OCI-M1 (cell line): ENCODE data around the gene DCLK1.

Experiments used
- DNase-seq: peaks from one replicate; lab custom pipeline; 2025; lab: John Stamatoyannopoulos, UW

The DCLK1 gene

DNA sequence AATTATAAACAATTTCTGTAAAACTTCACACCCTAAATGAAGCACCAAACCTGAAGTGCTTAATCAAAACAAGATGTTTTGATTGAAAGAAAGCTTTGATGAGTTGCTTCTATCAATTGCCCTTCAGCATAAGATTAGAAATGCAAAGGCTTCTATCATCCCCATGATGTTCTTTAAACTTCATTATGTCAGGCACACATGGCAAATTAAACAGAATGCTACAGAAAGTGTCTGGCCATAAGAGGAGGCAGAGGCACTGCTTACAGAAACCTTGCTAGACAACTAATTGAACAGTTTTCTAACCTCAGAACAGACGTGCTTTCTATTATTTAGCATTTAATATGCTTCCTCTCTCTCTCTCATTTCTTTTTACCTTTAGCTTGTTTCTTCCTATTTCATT is 228.1 kb downstream of the DCLK1 start:
- no peak for DNase-seq

GRCh38 chr13:35898041-35898440 is 233.1 kb downstream of the DCLK1 start:
- DNase-seq, result no peak

- no peak for DNase-seq
These were observed 236.5 kb downstream of the DCLK1 start for GRCh38 chr13:35894636-35895035.

GRCh38 chr13:35892837-35893814 is 238.1 kb downstream of the DCLK1 start:
- no peak for DNase-seq

DNA sequence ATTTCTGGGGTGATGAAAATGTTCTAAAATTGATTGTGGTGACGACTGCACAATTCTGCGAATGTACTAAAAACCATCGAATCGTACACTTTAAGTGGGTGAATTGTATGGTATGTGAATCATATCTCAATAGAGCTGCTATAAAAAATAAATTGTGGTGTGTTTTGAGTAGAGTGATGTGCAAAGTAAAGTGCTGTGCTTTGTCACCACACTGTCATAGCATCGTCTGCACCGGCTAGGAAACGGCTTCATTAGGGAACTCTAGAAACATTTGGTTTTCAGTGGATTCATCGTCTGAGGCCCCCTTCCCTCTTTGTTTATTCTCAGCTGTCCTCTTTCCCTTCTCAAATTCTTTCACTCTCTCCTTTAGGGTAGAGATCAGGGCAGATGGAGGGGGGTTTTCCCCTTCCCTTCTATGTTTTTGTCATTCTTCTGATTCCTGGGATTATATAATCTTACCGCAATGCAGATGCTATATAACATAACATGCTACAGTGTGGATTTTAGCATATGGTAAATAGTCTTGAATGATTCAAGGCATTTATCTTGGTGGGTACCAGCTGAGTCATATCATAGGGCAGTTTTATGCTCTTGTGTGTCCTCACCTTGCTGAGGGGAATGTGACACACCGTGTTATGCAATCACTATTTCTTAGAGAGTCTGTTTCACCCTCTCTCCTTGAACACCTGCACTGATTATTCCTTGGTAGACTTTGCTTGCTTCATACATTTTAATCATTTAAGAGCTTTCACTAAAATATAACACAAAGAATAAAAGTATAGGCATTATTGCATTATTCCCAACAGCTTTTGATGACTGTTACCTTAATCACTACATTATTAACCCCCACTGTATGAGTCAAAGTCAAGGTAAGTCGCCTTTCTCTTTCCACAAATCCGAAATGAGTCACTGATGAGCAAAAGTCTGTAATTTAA is 239.4 kb downstream of the DCLK1 start:
- DNase-seq, result no peak

DNA sequence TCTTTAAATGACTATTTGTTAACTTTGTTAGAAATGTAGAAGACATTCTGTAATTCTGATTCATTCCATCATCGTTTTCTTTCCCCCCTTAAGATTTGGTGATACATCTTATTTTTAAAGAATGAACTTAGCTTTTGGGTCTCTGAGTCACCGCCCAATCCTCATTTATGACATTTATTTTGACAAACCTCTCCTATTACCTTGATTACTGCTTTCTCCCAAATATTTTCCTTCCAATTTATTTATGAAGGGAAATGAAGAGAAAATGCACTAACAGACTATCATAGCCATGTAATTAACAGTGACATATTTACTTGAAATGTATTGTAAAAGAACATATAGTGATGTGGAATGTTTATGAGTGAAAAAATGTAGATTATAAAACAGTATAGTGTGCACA is 241.6 kb downstream of the DCLK1 start:
- DNase-seq, result no peak

GRCh38 chr13:35888981-35889380 is 242.2 kb downstream of the DCLK1 start:
- no peak for DNase-seq

GRCh38 chr13:35888457-35888883 is 242.7 kb downstream of the DCLK1 start:
- DNase-seq, result peak; percentile 16

GRCh38 chr13:35887115-35887666 is 244.0 kb downstream of the DCLK1 start:
- DNase-seq, result no peak

GRCh38 chr13:35886332-35887114 is 244.7 kb downstream of the DCLK1 start:
- DNase-seq, result no peak

DNA sequence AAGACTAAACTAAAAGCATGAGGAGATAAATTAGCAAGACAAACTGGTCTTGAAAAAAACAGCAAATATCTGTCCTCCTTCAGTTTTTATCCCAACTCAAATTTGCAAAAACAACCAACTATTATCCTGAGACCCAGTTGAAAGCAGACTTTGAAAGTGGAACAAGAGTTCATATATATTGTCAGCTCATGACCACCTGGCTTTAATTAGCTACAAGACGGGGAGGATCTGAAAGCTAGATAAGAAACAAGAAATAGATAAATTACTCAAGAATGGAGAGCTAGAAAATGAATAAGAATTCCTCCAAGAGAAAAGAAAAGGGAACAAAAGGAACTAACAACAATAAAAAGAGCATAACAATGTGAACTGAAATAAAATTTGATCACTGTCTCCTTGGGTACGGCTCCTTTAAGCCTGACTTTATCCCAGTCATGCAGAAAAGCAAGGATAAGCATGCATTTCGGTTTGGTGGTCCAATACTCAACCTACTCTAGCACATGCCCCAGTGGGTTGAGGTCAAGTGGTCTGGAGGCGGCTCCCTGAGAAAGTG is 246.9 kb downstream of the DCLK1 start:
- no peak for DNase-seq

DNA sequence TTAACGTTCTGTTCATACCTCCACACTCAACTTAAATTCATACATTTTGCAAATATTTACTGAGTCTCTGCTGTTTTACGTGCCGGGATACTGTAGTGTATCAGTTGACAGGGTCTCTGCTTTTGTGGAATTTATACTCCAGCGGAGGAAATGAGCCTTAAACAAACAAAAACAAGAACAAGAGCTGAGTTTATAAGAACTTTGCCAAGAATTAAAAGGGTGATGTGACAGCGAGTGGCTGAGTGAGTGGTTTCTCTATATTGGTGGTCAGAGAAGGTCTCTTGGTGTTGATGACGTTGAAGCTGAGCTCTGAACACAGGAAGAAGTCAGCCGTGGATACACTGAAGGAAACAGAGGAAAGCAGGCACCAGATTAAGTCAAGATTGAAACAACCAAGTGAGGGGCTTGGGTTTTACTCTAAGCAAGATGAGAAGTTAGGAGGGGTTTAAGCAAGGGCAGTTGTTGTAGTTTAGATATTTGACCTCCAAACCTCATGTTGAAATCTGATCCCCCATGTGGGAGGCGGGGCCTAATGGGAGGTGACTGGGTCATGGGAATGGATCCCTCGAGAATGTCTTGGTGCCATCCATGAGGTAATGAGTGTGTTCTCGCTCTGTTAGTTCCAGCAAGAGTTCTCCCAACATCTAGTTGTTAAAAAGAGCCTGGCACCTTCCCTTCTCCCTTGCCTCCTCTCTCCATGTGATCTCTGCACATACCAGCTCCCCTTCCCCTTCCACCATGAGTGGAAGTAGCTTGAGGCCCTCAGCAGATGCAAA is 248.3 kb downstream of the DCLK1 start:
- DNase-seq, result no peak

DNA sequence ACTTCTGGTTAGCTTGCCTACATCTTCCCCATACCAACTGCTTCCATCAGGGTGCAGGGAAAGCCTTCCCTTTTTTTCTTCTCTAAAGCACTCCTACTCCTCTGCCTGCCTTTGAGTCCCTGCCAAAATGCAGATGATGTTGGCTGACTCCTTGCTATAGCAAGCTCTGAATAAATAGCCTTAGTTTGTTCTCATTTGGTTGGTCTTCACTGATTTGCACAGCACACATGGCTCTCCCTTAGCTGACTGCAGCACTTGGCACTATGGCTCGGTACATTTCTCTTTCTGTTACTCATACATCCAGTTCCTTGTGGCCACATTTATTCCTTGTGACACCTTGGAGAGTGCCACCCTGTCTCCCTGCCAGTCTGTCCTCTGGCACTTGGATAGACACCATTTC is 249.8 kb downstream of the DCLK1 start:
- DNase-seq, result no peak

DNA sequence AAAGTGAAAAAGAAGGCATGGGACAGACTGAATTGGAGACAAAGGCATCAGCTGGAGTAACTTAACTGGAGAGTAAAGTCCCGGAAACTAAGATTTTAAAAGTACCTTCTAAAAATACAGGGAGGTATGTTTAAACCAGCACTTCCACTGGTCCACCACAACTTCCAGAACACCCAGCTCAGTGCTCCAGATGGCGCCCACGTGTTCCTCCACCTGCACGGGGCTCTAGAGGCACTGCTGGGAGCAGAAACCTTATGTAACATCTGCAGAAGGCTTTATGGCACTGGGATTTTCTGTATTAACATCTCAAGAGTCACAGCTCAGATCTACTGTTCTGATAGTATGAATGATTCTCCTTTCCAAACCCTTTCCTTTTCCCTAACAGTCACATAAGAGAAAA is 252.1 kb downstream of the DCLK1 start:
- DNase-seq, result no peak

GRCh38 chr13:35876601-35877000 is 254.6 kb downstream of the DCLK1 start:
- DNase-seq, result no peak

DNA sequence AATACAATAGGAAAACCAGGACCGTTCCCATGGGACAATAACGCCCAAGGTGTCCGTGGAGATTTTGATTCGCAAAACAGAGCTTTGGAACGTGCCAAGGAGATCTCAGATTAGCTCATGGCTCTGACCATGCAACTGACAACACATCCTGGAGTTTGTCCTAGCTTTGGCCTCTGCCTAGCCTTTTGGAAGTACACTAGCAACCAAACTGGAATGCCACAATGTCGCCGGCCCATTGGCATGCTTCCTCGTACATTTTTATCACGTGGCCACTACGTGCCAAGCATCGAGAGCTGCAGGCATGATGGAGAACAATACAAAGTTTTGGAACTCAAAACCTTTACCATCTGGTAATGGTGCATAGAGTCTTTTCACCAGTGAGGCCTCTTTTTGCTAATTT is 256.5 kb downstream of the DCLK1 start:
- no peak for DNase-seq

- DNase-seq, result no peak
These were observed 258.8 kb downstream of the DCLK1 start for GRCh38 chr13:35872369-35872768.

DNA sequence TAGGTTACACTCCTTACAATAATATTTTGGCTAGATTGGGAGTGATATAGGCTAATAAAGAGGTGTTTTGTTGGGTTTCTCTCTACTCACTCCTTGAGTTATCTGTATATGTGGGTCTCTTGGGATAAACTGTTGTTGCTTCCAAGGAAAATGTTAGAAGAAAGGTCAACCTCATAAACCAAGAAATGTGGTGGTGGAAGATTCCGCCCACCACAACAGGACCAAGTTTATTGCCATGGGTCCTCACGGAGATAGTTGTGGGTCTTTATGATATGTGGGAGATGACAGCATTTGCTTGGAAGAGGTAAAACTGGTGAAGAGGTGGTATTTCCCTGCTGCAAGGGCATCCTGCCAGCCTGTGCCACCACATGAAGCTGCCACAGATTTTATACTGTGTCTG is 259.6 kb downstream of the DCLK1 start:
- no peak for DNase-seq

DNA sequence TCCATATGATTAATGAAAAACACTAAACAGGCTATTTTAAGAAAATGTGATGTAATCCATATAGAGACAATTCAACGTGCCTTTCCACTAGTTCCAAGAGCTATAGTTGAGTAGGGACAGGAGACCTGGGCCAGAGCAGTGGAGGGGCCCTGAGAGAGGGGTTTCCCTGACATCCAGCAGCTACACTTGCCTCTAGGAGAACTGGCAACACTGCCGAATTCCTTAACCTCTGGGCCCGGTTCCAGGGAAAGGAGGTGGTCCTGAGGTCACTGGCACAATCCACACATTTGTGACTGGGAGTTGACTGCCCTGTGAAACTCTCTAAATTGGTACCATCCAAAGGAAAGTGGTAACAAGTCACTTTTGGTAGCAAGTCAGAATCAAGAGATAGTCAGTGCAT is 264.4 kb downstream of the DCLK1 start:
- DNase-seq, result no peak
